ENCODE data around the gene HOXC9. TPM values are rescaled to one million over a fixed set of nuclear protein-coding genes. Genes with fewer than 3 reads are reported as not detected.
"Not testable (repeated sequence)": the region's sequence is repeated elsewhere in the genome, so short reads cannot be mapped to it uniquely, and the experiment has no call there.

Gene HOXC9
- total and polyA plus RNA-seq, 11 donors: not detected

DNA sequence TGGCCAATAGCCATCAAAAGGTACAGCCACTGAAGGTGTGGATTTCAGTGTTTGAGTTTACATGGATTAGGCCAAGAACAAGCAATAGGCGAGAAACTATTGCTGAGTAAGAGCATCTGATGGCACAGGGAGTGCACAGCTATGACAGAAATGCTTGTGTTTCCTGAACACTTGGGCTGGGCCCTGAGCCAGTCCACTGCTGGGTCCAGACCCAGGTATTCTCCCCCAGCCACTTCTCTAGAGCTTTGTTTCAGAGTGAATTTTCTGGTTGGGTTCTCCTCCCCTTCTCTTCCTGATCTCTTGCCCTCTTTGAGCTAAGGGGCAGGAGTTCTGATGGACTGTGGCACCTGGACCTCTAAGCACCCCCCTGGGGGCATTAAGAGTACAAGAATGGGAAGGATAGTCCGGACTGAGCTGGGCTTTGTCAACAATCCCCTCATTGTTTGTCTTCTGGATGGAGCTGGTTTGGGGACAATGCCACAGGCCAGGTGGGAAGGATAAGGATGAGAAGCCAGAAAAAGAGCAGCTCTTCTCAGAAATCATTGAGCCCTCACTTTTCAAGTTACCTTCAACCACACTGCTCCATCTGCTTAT, 41.2 kb downstream of the HOXC9 start:
- 33 to 52% (median 40%) methylated on average over 2 of the region's 2 CpGs for WGBS, 4 donors
- no peaks in the 10 kb centered on the region for H3K4me1 ChIP-seq
- DNase-seq (no peak), ATAC-seq (no peak)
- TF ChIP-seq, protein P1, sequence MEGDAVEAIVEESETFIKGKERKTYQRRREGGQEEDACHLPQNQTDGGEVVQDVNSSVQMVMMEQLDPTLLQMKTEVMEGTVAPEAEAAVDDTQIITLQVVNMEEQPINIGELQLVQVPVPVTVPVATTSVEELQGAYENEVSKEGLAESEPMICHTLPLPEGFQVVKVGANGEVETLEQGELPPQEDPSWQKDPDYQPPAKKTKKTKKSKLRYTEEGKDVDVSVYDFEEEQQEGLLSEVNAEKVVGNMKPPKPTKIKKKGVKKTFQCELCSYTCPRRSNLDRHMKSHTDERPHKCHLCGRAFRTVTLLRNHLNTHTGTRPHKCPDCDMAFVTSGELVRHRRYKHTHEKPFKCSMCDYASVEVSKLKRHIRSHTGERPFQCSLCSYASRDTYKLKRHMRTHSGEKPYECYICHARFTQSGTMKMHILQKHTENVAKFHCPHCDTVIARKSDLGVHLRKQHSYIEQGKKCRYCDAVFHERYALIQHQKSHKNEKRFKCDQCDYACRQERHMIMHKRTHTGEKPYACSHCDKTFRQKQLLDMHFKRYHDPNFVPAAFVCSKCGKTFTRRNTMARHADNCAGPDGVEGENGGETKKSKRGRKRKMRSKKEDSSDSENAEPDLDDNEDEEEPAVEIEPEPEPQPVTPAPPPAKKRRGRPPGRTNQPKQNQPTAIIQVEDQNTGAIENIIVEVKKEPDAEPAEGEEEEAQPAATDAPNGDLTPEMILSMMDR (IDR thresholded peaks at IDR 0.05): no peak
- no peak for TF ChIP-seq POLR2A (IDR thresholded peaks at IDR 0.05)
- intact Hi-C loops (cut with DNase I): no loop called here
- no peaks in the 10 kb centered on the region for H3K9me3 ChIP-seq
- H3K27ac ChIP-seq: no peak overlapping the region
- no peak overlapping the region for H3K4me3 ChIP-seq
- peaks cover 48 to 98% (median 89%) of the 10 kb centered on the region in 9 donors for H3K27me3 ChIP-seq
- H3K36me3 ChIP-seq: no peaks in the 10 kb centered on the region

GRCh38 chr12:54042033-54042432, 42.1 kb downstream of the HOXC9 start:
- ATAC-seq; H3K4me1 ChIP-seq; DNase-seq; H3K36me3 ChIP-seq; intact Hi-C loops (cut with DNase I); H3K27ac ChIP-seq; H3K9me3 ChIP-seq; H3K4me3 ChIP-seq: not testable (repeated sequence)
- WGBS, 4 donors: 46 to 68% (median 48%) methylated on average over 6 of the region's 6 CpGs
- peaks cover 49 to 98% (median 89%) of the 10 kb centered on the region in 9 donors for H3K27me3 ChIP-seq

- H3K27ac ChIP-seq: no peak overlapping the region
- peaks cover 0 to 11% (median 2%) of the 10 kb centered on the region in 12 donors for H3K4me1 ChIP-seq
- no peak for DNase-seq
- H3K36me3 ChIP-seq: no peaks in the 10 kb centered on the region
- H3K4me3 ChIP-seq: no peak overlapping the region
- no peak for ATAC-seq
- 32 to 41% (median 34%) methylated on average over 6 of the region's 6 CpGs for WGBS, 4 donors
- peaks cover 51 to 98% (median 89%) of the 10 kb centered on the region in 9 donors for H3K27me3 ChIP-seq
- no peak for TF ChIP-seq POLR2A (IDR thresholded peaks at IDR 0.05)
- TF ChIP-seq, protein P1 (IDR thresholded peaks at IDR 0.05): no peak
- intact Hi-C loops (cut with DNase I): no loop called here
- H3K9me3 ChIP-seq: no peaks in the 10 kb centered on the region
These were observed 43.3 kb downstream of the HOXC9 start for GRCh38 chr12:54042970-54043853.

DNA sequence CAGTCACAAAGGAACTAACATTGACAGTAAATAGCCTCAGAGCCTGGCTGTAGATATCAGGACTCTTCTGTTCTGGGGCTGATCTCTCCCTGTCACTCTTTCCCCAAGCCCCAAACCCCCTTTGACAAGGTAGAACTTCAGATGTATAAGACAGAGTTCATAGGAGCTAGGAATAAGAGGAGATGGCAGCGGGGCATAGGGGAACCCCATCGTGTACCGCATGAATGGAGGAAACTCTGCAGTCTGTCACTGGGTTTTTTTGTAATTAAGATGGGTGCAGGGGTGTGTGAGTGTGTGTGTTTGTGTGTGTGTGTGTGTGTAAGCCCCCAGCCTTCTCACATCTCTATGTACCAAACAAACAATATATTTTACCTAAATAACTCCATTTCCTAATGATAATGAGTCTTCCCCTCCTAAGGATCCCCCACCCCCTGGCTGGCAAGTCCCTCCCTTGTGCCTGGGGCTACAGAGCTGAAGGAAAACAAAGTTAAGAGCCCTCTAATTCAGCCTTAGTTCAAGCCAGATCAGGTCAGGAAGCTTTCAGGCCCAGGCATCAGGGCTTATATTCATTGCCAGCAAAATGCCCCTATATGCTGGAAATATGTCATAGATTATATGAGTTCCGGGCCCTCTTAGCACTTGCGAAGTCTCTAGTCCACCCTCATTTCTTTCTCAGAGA, 44.6 kb downstream of the HOXC9 start:
- Histone ChIP-seq H3K9me3 (no peaks in the 10 kb centered on the region), H3K36me3 (no peaks in the 10 kb centered on the region), H3K27ac (no peak overlapping the region), H3K4me1 (peaks cover 0 to 11% (median 2%) of the 10 kb centered on the region in 12 donors), H3K27me3 (peaks cover 59 to 98% (median 93%) of the 10 kb centered on the region in 9 donors), H3K4me3 (no peak overlapping the region)
- intact Hi-C loops (cut with DNase I): no loop called here
- WGBS, 4 donors: 23 to 32% (median 26%) methylated on average over 5 of the region's 5 CpGs
- DNase-seq (no peak), ATAC-seq (no peak)
- TF ChIP-seq, protein P1 (IDR thresholded peaks at IDR 0.05): no peak
- no peak for TF ChIP-seq POLR2A (IDR thresholded peaks at IDR 0.05)
